OCI-LY1 (cell line): ENCODE measurements around the gene GRHPR.

Source experiments
- H2AFZ ChIP-seq: fragments of 200-600 bp; sonication (generic), shearing (Covaris generic); 2 replicates; pipeline ENCODE4 v1.6.0; 2014; ENCODE audit warnings: antibody characterized with exemption, mild to moderate bottlenecking, low read length
- H3F3A ChIP-seq: fragments of 200-600 bp; sonication (generic), shearing (Covaris generic); 2 replicates; pipeline ENCODE4 v1.6.0; 2014; ENCODE audit warnings: mild to moderate bottlenecking, antibody characterized with exemption, low read length, moderate library complexity; ENCODE audit not compliant: insufficient read depth
- H3K27ac ChIP-seq: fragments of 200-600 bp; sonication (generic); 2 replicates; pipeline ENCODE4 v1.5.1; 2014; ENCODE audit warnings: low read length, mixed run types, mild to moderate bottlenecking, low read depth; ENCODE audit not compliant: poor library complexity, severe bottlenecking
- H3K27me3 ChIP-seq: fragments of 200-600 bp; sonication (generic); 2 replicates; pipeline ENCODE4 v1.6.0; 2014; ENCODE audit warnings: antibody characterized with exemption, mild to moderate bottlenecking, low read length, moderate library complexity; ENCODE audit not compliant: insufficient read depth
- H3K36me3 ChIP-seq: fragments of 200-600 bp; sonication (generic); 2 replicates; pipeline ENCODE4 v1.6.1; 2014; ENCODE audit warnings: mild to moderate bottlenecking, antibody characterized with exemption, low read length, moderate library complexity, mixed read lengths; ENCODE audit not compliant: insufficient read depth
- H3K4me1 ChIP-seq: fragments of 200-600 bp; sonication (generic); 2 replicates; pipeline ENCODE4 v1.5.1; 2014; ENCODE audit warnings: mild to moderate bottlenecking, low read length, moderate library complexity; ENCODE audit not compliant: insufficient read depth, severe bottlenecking
- H3K4me2 ChIP-seq: fragments of 200-600 bp; sonication (generic), shearing (Covaris generic); 2 replicates; pipeline ENCODE4 v1.6.1; 2014; ENCODE audit warnings: low read length
- H3K4me3 ChIP-seq: fragments of 200-600 bp; sonication (generic); 2 replicates; pipeline ENCODE4 v1.5.1; 2014; ENCODE audit warnings: low read length, low read depth, mild to moderate bottlenecking, mixed read lengths; ENCODE audit not compliant: poor library complexity, severe bottlenecking
- H3K79me2 ChIP-seq: fragments of 200-600 bp; shearing (Covaris generic); 2 replicates; pipeline ENCODE4 v1.6.1; 2016; ENCODE audit warnings: mixed run types, low read length, mixed read lengths; ENCODE audit not compliant: insufficient read depth
- H3K9ac ChIP-seq: fragments of 200-600 bp; sonication (generic), shearing (Covaris generic); 2 replicates; pipeline ENCODE4 v1.6.1; 2014; ENCODE audit warnings: mild to moderate bottlenecking, low read length, mixed read lengths
- H3K9me2 ChIP-seq: fragments of 200-600 bp; sonication (generic), shearing (Covaris generic); 2 replicates; pipeline ENCODE4 v1.6.1; 2014; ENCODE audit warnings: low read depth, mild to moderate bottlenecking, low read length, mixed read lengths
- H3K9me3 ChIP-seq: fragments of 200-600 bp; shearing (Covaris generic); 2 replicates; pipeline ENCODE4 v1.6.1; 2014; ENCODE audit warnings: low read length, mixed read lengths
- H4K20me1 ChIP-seq: fragments of 200-600 bp; sonication (generic), shearing (Covaris generic); 2 replicates; pipeline ENCODE4 v1.6.0; 2016; ENCODE audit warnings: mild to moderate bottlenecking, low read length; ENCODE audit not compliant: insufficient read depth
- EZH2 ChIP-seq: fragments of 200-600 bp; sonication (generic), shearing (Covaris generic); IDR thresholded peaks from 2 replicates; pipeline ENCODE4 v1.8.0; 2017; ENCODE audit warnings: borderline replicate concordance, mixed run types, mild to moderate bottlenecking, antibody characterized with exemption, low read length, moderate library complexity, mixed read lengths
- TF ChIP-seq, protein P1 (sequence below): fragments of 200-600 bp; sonication (generic), shearing (Covaris generic); IDR thresholded peaks from 2 replicates; pipeline ENCODE4 v1.5.1; 2017; ENCODE audit warnings: mild to moderate bottlenecking, antibody characterized with exemption, low read length, moderate library complexity, mixed read lengths

Gene GRHPR

DNA sequence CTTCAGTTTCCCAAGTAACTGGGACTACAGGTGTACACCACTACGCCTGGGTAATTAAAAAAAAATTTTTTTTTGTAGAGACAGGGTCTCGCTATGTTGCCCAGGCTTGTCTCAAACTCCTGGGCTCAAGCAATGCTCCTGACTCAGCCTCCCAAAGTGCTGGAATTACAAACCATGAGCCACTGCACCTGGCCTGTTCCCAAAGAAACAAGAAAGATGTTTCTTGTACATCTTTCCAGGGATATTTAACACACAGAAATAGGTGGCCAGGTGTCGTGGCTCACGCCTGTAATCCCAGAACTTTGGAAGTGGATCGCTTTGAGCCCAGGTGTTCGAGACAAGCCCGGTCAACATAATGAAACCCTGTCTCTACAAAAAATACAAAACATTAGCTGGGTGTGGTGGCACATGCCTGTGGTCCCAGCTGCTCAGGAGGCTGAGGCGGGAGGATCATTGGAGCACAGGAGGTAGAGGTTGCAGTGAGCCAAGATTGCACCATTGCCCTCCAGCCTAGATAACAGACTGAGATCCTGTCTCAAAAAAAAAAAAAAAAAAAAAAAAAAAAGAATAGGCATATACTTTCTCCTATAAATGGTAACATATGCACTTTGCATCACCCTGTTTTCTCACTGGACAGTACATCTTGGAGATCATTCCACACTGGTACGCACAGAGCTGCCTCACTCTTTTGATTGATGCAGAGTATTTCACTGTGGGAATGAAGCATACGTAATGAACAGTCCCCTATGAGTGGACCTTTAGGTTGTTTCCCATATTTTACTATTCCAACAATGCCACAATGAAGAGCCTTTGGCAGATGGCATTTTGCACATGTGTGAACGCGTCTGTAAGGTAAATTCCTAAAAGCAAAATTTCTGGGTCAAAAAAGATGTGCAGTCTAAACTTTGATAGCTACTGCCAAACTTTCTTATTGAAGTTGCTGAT, 2.0 kb upstream of the GRHPR start:
- Histone ChIP-seq H3K9me2 (no peaks in the 10 kb centered on the region), H3K9me3 (no peaks in the 10 kb centered on the region), H3K36me3 (peaks cover 21% of the 10 kb centered on the region), H3K79me2 (peaks cover 28% of the 10 kb centered on the region), H2AFZ (no peak overlapping the region), H3K9ac (peak overlapping the region; percentile 13; the same call in 1 of the 2 replicates), H3K4me3 (no peak overlapping the region), H3K27ac (peak overlapping the region; percentile 100), H3F3A (no peaks in the 10 kb centered on the region), H3K27me3 (no peaks in the 10 kb centered on the region), H3K4me1 (peaks cover 91% of the 10 kb centered on the region), H3K4me2 (no peak overlapping the region; the same call in 1 of the 2 replicates), H4K20me1 (no peaks in the 10 kb centered on the region)
- TF ChIP-seq EZH2, result no peak
- TF ChIP-seq, protein P1, sequence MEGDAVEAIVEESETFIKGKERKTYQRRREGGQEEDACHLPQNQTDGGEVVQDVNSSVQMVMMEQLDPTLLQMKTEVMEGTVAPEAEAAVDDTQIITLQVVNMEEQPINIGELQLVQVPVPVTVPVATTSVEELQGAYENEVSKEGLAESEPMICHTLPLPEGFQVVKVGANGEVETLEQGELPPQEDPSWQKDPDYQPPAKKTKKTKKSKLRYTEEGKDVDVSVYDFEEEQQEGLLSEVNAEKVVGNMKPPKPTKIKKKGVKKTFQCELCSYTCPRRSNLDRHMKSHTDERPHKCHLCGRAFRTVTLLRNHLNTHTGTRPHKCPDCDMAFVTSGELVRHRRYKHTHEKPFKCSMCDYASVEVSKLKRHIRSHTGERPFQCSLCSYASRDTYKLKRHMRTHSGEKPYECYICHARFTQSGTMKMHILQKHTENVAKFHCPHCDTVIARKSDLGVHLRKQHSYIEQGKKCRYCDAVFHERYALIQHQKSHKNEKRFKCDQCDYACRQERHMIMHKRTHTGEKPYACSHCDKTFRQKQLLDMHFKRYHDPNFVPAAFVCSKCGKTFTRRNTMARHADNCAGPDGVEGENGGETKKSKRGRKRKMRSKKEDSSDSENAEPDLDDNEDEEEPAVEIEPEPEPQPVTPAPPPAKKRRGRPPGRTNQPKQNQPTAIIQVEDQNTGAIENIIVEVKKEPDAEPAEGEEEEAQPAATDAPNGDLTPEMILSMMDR, result no peak

DNA sequence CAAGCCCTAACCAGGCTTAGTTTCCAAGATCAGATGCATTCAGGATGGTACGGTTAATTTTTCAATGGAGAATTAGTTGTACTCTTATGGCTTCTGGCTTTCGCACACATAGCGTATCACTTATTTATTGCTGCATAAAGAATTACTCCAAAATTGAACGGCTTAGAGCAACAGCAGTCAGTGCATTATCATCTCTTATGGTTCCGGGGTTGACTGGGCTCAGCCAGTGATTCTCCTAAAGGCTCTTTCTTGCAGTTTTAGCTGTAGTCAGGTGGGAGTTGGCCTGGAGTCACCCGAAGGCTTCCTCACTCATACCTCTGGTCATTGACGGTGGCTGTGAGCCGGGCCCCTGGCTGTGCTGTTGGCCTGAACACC, 595 bp upstream of the GRHPR start:
- no peaks in the 10 kb centered on the region for H3F3A ChIP-seq
- no peaks in the 10 kb centered on the region for H4K20me1 ChIP-seq
- H3K27ac ChIP-seq, result peak overlapping the region; percentile 100
- peaks cover 86% of the 10 kb centered on the region for H3K4me1 ChIP-seq
- TF ChIP-seq, protein P1, result no peak
- no peak for TF ChIP-seq EZH2
- H3K9me3 ChIP-seq, result no peaks in the 10 kb centered on the region
- peaks cover 34% of the 10 kb centered on the region for H3K36me3 ChIP-seq
- no peaks in the 10 kb centered on the region for H3K27me3 ChIP-seq
- H3K9ac ChIP-seq, result peak overlapping the region; percentile 84
- H3K79me2 ChIP-seq, result peaks cover 28% of the 10 kb centered on the region
- no peaks in the 10 kb centered on the region for H3K9me2 ChIP-seq
- no peak overlapping the region for H2AFZ ChIP-seq
- peak overlapping the region; percentile 81 for H3K4me3 ChIP-seq
- peak overlapping the region; percentile 95 for H3K4me2 ChIP-seq

DNA sequence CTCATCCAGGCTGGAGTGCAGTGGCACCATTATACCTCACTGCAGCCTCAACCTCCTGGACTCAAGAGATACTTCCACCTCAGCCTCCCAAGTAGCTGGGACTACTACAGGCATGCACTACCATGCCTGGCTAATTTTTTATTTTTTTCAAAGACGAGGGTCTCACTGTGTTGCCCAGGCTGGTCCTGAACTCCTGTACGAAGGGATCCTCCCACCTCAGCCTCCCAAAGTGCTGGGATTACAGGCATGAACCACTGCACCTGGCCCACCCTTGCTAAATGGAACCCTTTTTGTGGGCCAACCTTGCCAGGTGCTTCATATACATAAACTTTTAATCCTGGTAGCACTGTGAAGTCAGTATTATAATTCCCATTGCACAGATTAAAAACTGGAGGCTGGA, 1.0 kb downstream of the GRHPR start:
- Histone ChIP-seq H3K27ac (peak overlapping the region; percentile 100), H3K4me1 (peaks cover 75% of the 10 kb centered on the region), H3K9me2 (no peaks in the 10 kb centered on the region), H3K27me3 (no peaks in the 10 kb centered on the region), H3K9me3 (no peaks in the 10 kb centered on the region), H3K9ac (peak overlapping the region; percentile 84), H3K4me2 (peak overlapping the region; percentile 95), H2AFZ (no peak overlapping the region), H3K4me3 (peak overlapping the region; percentile 81), H4K20me1 (no peaks in the 10 kb centered on the region), H3K36me3 (peaks cover 50% of the 10 kb centered on the region), H3F3A (no peaks in the 10 kb centered on the region), H3K79me2 (peaks cover 28% of the 10 kb centered on the region)
- no peak for TF ChIP-seq EZH2
- TF ChIP-seq, protein P1, result no peak
